Osteocyte (in vitro differentiated cells): ENCODE measurements around the gene NME5. TPM values are rescaled to one million over a fixed set of nuclear protein-coding genes. Genes with fewer than 3 reads are reported as not detected.

Source experiments
- DNase-seq: peaks from one replicate; pipeline ENCODE4 v3.0.0; 2021; ENCODE audit warnings: mixed read lengths; ENCODE audit not compliant: unreplicated experiment; ENCODE audit errors: extremely low spot score
- H3K27ac Mint-ChIP-seq: one replicate; pipeline ENCODE4 v1.8.0; 2021; ENCODE audit warnings: mild to moderate bottlenecking, mixed read lengths; ENCODE audit not compliant: unreplicated experiment
- H3K27me3 Mint-ChIP-seq: one replicate; pipeline ENCODE4 v1.8.0; 2021; ENCODE audit warnings: mixed read lengths; ENCODE audit not compliant: unreplicated experiment
- H3K36me3 Mint-ChIP-seq: one replicate; pipeline ENCODE4 v1.8.0; 2021; ENCODE audit warnings: mixed read lengths; ENCODE audit not compliant: unreplicated experiment
- H3K4me1 Mint-ChIP-seq: one replicate; pipeline ENCODE4 v1.8.0; 2021; ENCODE audit warnings: mixed read lengths; ENCODE audit not compliant: unreplicated experiment
- H3K4me3 Mint-ChIP-seq: one replicate; pipeline ENCODE4 v1.8.0; 2021; ENCODE audit warnings: mild to moderate bottlenecking, moderate library complexity, mixed read lengths; ENCODE audit not compliant: unreplicated experiment
- H3K9me3 Mint-ChIP-seq: one replicate; pipeline ENCODE4 v1.8.0; 2021; ENCODE audit warnings: mixed read lengths; ENCODE audit not compliant: unreplicated experiment
- total RNA-seq: library from RNA; stranded (reverse); gene quantifications from 2 replicates; pipeline ENCODE4 v1.2.1, GENCODE V29; 2021
- TF ChIP-seq, protein P1 (sequence below): fragments of 200-600 bp; sonication (generic); IDR thresholded peaks from 2 replicates; pipeline ENCODE4 v1.5.0; 2021; ENCODE audit warnings: antibody characterized with exemption, mild to moderate bottlenecking, moderate library complexity

Gene NME5
- total RNA-seq, 1 donor from 2014 or later: 2.4 TPM

DNA sequence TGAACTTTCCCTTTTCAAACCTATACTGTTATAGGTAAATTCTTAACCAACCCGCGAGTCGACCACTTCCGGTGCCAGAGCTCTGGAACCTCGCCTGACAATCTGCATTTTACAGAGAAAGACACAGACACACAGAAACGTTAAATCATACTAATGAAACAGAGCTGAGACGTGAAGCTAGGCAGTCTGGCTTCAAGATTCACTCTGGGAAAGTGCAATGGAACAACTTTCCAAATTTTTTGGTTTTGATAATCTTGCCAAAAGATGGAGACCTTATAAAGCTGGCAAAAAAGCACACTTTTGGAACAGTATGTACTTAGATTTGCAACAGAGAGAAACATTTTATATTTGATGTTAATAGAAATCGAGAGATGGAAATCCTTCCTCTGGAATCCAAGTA lies 71.3 kb downstream of the NME5 start:
- Mint-ChIP-seq H3K27ac (no peak overlapping the region), H3K4me3 (no peak overlapping the region), H3K9me3 (no peaks in the 10 kb centered on the region), H3K36me3 (no peaks in the 10 kb centered on the region), H3K27me3 (no peaks in the 10 kb centered on the region), H3K4me1 (peaks cover 10% of the 10 kb centered on the region)
- DNase-seq: no peak
- TF ChIP-seq, protein P1, sequence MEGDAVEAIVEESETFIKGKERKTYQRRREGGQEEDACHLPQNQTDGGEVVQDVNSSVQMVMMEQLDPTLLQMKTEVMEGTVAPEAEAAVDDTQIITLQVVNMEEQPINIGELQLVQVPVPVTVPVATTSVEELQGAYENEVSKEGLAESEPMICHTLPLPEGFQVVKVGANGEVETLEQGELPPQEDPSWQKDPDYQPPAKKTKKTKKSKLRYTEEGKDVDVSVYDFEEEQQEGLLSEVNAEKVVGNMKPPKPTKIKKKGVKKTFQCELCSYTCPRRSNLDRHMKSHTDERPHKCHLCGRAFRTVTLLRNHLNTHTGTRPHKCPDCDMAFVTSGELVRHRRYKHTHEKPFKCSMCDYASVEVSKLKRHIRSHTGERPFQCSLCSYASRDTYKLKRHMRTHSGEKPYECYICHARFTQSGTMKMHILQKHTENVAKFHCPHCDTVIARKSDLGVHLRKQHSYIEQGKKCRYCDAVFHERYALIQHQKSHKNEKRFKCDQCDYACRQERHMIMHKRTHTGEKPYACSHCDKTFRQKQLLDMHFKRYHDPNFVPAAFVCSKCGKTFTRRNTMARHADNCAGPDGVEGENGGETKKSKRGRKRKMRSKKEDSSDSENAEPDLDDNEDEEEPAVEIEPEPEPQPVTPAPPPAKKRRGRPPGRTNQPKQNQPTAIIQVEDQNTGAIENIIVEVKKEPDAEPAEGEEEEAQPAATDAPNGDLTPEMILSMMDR: no peak

Other genes with a start within 250 kb of the NME5 start
- not detected in 2 replicates for gene PKD2L2, start 250.0 kb downstream of the NME5 start, total RNA-seq
- gene FAM13B, start 106.3 kb downstream of the NME5 start, total RNA-seq: 42.7 and 44.4 TPM in 2 replicates
- not detected in 2 replicates for gene WNT8A, start 55.4 kb downstream of the NME5 start, total RNA-seq
- 68.3 and 71.6 TPM in 2 replicates for gene BRD8, start 39.2 kb upstream of the NME5 start, total RNA-seq
- gene KIF20A, start 39.7 kb upstream of the NME5 start, total RNA-seq: 14.7 and 16.4 TPM in 2 replicates
- gene CDC23, start 73.9 kb upstream of the NME5 start, total RNA-seq: 36.7 and 37.6 TPM in 2 replicates
- 0.18 TPM in 1 of 2 replicates, not detected in the other for gene GFRA3, start 135.2 kb upstream of the NME5 start, total RNA-seq
- gene CDC25C, start 192.4 kb upstream of the NME5 start, total RNA-seq: 1.9 and 2.2 TPM in 2 replicates
- gene FAM53C, start 198.8 kb upstream of the NME5 start, total RNA-seq: 45.6 and 45.7 TPM in 2 replicates
- 65.2 and 67.4 TPM in 2 replicates for gene KDM3B, start 213.3 kb upstream of the NME5 start, total RNA-seq